ENCODE data around the gene MTNR1A.

Gene MTNR1A

GRCh38 chr4:186570193-186570996, 15.0 kb upstream of the MTNR1A start:
- TF ChIP-seq CTCF (IDR thresholded peaks at IDR 0.05; ENCODE audit: insufficient read depth, low read length, missing control alignments): no peak
- ChIA-PET CTCF (interaction anchor here (2.2 kb wide), 1 partner anchor 17 kb away, joined by 9 read pairs; no protein-coding TSS in a partner anchor), POLR2A (interaction anchor here (0.5 kb wide), 1 partner anchor 153 kb away, joined by 4 read pairs; no protein-coding TSS in a partner anchor)
- H3K4me3 ChIP-seq (ENCODE audit: low read depth, low read length): peak overlapping the region; percentile 23
- peak; percentile 21 for DNase-seq (ENCODE audit: low read depth, low spot score)

- CTCF ChIA-PET: interaction anchor here (0.7 to 2.2 kb wide), 2 partner anchors 18 to 264 kb away, joined by 3 to 9 read pairs; no protein-coding TSS in a partner anchor
- no peak overlapping the region; the same call in 1 of the 2 replicates for H3K4me3 ChIP-seq (ENCODE audit: low read depth, low read length)
- POLR2A ChIA-PET: no interaction called here
- DNase-seq (ENCODE audit: low read depth, low spot score): no peak
- no peak for TF ChIP-seq CTCF (IDR thresholded peaks at IDR 0.05; ENCODE audit: insufficient read depth, low read length, missing control alignments)
Measured at GRCh38 chr4:186569533-186570192, 14.3 kb upstream of the MTNR1A start.

GRCh38 chr4:186566068-186566467, 10.7 kb upstream of the MTNR1A start:
- no peak for TF ChIP-seq CTCF (IDR thresholded peaks at IDR 0.05; ENCODE audit: insufficient read depth, low read length, missing control alignments)
- CTCF ChIA-PET: no interaction called here

GRCh38 chr4:186563761-186564160, 8.4 kb upstream of the MTNR1A start:
- ChIA-PET CTCF (interaction anchor here (0.8 kb wide), 1 partner anchor 10 kb away, joined by 3 read pairs; no protein-coding TSS in a partner anchor), POLR2A (no interaction called here)
- no peak overlapping the region for H3K4me3 ChIP-seq (ENCODE audit: low read depth, low read length)
- no peak for TF ChIP-seq CTCF (IDR thresholded peaks at IDR 0.05; ENCODE audit: insufficient read depth, low read length, missing control alignments)
- no peak for DNase-seq (ENCODE audit: low read depth, low spot score)

More at GRCh38 chr4:186566068-186566467, 10.7 kb upstream of the MTNR1A start:
- POLR2A ChIA-PET: no interaction called here
- no peak for DNase-seq (ENCODE audit: low read depth, low spot score)
- no peak overlapping the region for H3K4me3 ChIP-seq (ENCODE audit: low read depth, low read length)

GRCh38 chr4:186561748-186562147, 6.4 kb upstream of the MTNR1A start:
- ChIA-PET POLR2A (no interaction called here), CTCF (no interaction called here)
- no peak for DNase-seq (ENCODE audit: low read depth, low spot score)
- TF ChIP-seq CTCF (IDR thresholded peaks at IDR 0.05; ENCODE audit: insufficient read depth, low read length, missing control alignments): no peak
- no peak overlapping the region for H3K4me3 ChIP-seq (ENCODE audit: low read depth, low read length)

GRCh38 chr4:186560647-186561046, 5.3 kb upstream of the MTNR1A start:
- ChIA-PET POLR2A (no interaction called here), CTCF (no interaction called here)
- no peak for DNase-seq (ENCODE audit: low read depth, low spot score)
- TF ChIP-seq CTCF (IDR thresholded peaks at IDR 0.05; ENCODE audit: insufficient read depth, low read length, missing control alignments): no peak
- H3K4me3 ChIP-seq (ENCODE audit: low read depth, low read length): no peak overlapping the region

All from AG04449 (cell line).